ENCODE data around the gene ESRRB. TPM values are rescaled to one million over a fixed set of nuclear protein-coding genes. Genes with fewer than 3 reads are reported as not detected.
A peak's percentile ranks its signal among the peaks of the same experiment; 100 is the strongest.

The ESRRB gene
- total RNA-seq, 1 donor from 2014 or later, result 0.12 TPM

- H3K4me3 Mint-ChIP-seq (ENCODE audit: low read depth), result no peak overlapping the region
- H3K27ac Mint-ChIP-seq, result peak overlapping the region; percentile 38
Measured at GRCh38 chr14:76486251-76486743, 110.4 kb downstream of the ESRRB start.

GRCh38 chr14:76488551-76488950 lies 112.6 kb downstream of the ESRRB start:
- Mint-ChIP-seq H3K27ac (no peak overlapping the region), H3K4me1 (ENCODE audit: low read depth) (peaks cover 15% of the 10 kb centered on the region), H3K27me3 (peaks cover 16% of the 10 kb centered on the region), H3K36me3 (ENCODE audit: insufficient read depth) (no peaks in the 10 kb centered on the region), H3K4me3 (ENCODE audit: low read depth) (no peak overlapping the region), H3K9me3 (ENCODE audit: low read depth) (no peaks in the 10 kb centered on the region)
- no peak for TF ChIP-seq CTCF (IDR thresholded peaks at IDR 0.05; ENCODE audit: unreplicated experiment)
- DNase-seq (ENCODE audit: low spot score, unreplicated experiment), result no peak

More at GRCh38 chr14:76486251-76486743, 110.4 kb downstream of the ESRRB start:
- Mint-ChIP-seq H3K27me3 (peaks cover 17% of the 10 kb centered on the region), H3K36me3 (ENCODE audit: insufficient read depth) (no peaks in the 10 kb centered on the region), H3K9me3 (ENCODE audit: low read depth) (no peaks in the 10 kb centered on the region), H3K4me1 (ENCODE audit: low read depth) (peaks cover 15% of the 10 kb centered on the region)
- no peak for TF ChIP-seq CTCF (IDR thresholded peaks at IDR 0.05; ENCODE audit: unreplicated experiment)
- no peak for DNase-seq (ENCODE audit: low spot score, unreplicated experiment)

- H3K4me1 Mint-ChIP-seq (ENCODE audit: low read depth), result peaks cover 15% of the 10 kb centered on the region
- no peak overlapping the region for H3K27ac Mint-ChIP-seq
- no peak overlapping the region for H3K4me3 Mint-ChIP-seq (ENCODE audit: low read depth)
- no peak for TF ChIP-seq CTCF (IDR thresholded peaks at IDR 0.05; ENCODE audit: unreplicated experiment)
- H3K27me3 Mint-ChIP-seq, result peaks cover 16% of the 10 kb centered on the region
- no peak for DNase-seq (ENCODE audit: low spot score, unreplicated experiment)
- H3K9me3 Mint-ChIP-seq (ENCODE audit: low read depth), result no peaks in the 10 kb centered on the region
- no peaks in the 10 kb centered on the region for H3K36me3 Mint-ChIP-seq (ENCODE audit: insufficient read depth)
Measured at GRCh38 chr14:76489667-76490066, 113.7 kb downstream of the ESRRB start.

GRCh38 chr14:76490111-76490510 lies 114.2 kb downstream of the ESRRB start:
- no peak overlapping the region for H3K4me3 Mint-ChIP-seq (ENCODE audit: low read depth)
- H3K4me1 Mint-ChIP-seq (ENCODE audit: low read depth), result peaks cover 15% of the 10 kb centered on the region
- no peak for TF ChIP-seq CTCF (IDR thresholded peaks at IDR 0.05; ENCODE audit: unreplicated experiment)
- peaks cover 16% of the 10 kb centered on the region for H3K27me3 Mint-ChIP-seq
- H3K27ac Mint-ChIP-seq, result no peak overlapping the region
- no peaks in the 10 kb centered on the region for H3K9me3 Mint-ChIP-seq (ENCODE audit: low read depth)
- DNase-seq (ENCODE audit: low spot score, unreplicated experiment), result no peak
- no peaks in the 10 kb centered on the region for H3K36me3 Mint-ChIP-seq (ENCODE audit: insufficient read depth)

- Mint-ChIP-seq H3K27me3 (peaks cover 16% of the 10 kb centered on the region), H3K36me3 (ENCODE audit: insufficient read depth) (no peaks in the 10 kb centered on the region), H3K9me3 (ENCODE audit: low read depth) (no peaks in the 10 kb centered on the region), H3K27ac (no peak overlapping the region), H3K4me3 (ENCODE audit: low read depth) (no peak overlapping the region), H3K4me1 (ENCODE audit: low read depth) (peaks cover 15% of the 10 kb centered on the region)
- no peak for DNase-seq (ENCODE audit: low spot score, unreplicated experiment)
- no peak for TF ChIP-seq CTCF (IDR thresholded peaks at IDR 0.05; ENCODE audit: unreplicated experiment)
Measured at GRCh38 chr14:76490735-76491134, 114.8 kb downstream of the ESRRB start.

Data from progenitor cell of endocrine pancreas (in vitro differentiated cells).